Thyroid gland (tissue), 4 donors: ENCODE results near the gene FHIT.
A peak's percentile ranks its signal among the peaks of the same experiment; 100 is the strongest.

Source experiments
- CTCF ChIP-seq, 6 experiments: fragments of 200-600 bp in 3 of 6; fragments of 450-650 bp in 3 of 6; sonication (generic) in 3 of 6; IDR thresholded peaks; one replicate each; pipeline ENCODE4 v1.5.1; 2016 to 2019; ENCODE audit warnings: antibody characterized with exemption in 6 of 6, mild to moderate bottlenecking in 2 of 6, inconsistent platforms in 1 of 6, moderate library complexity in 1 of 6
- POLR2A ChIP-seq, 2 donors: fragments of 450-650 bp; IDR thresholded peaks; one replicate each; pipeline ENCODE4 v1.6.1; 2017; ENCODE audit warnings: antibody characterized with exemption in 2 of 2, mild to moderate bottlenecking in 2 of 2, moderate library complexity in 1 of 2

- TF ChIP-seq CTCF (IDR thresholded peaks at IDR 0.05) (peak; percentile 73 to 97 (median 90)), POLR2A (IDR thresholded peaks at IDR 0.05) (no peak)
These were observed 1393.5 kb downstream of the FHIT start for GRCh38 chr3:59857589-59858346.
